ENCODE measurements around the gene LUC7L3.

LUC7L3 gene

GRCh38 chr17:50749245-50749644 lies 29.8 kb downstream of the LUC7L3 start:
- no peak for DNase-seq (ENCODE audit: low read depth in 2 of 3, low spot score in 2 of 3)

DNA sequence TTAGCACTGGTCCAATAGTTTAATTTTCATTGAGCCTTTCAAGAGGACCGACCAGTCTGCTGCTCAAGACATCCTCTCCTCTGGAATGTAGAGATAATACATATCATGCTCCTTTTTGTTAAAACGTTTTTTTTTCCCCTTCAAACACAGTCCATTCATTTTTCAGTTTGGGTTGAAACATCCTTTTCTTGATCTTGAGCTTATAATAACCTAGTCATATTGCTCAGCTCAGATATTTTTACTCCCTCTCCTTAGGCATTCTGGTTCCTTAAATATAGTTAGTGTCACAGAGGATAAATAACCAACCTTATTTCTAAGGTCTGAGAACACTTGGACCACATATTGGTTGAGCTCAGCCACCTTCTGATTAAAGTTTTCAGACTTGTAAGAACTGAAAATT lies 35.1 kb downstream of the LUC7L3 start:
- DNase-seq (ENCODE audit: low read depth in 2 of 3, low spot score in 2 of 3): no peak

DNA sequence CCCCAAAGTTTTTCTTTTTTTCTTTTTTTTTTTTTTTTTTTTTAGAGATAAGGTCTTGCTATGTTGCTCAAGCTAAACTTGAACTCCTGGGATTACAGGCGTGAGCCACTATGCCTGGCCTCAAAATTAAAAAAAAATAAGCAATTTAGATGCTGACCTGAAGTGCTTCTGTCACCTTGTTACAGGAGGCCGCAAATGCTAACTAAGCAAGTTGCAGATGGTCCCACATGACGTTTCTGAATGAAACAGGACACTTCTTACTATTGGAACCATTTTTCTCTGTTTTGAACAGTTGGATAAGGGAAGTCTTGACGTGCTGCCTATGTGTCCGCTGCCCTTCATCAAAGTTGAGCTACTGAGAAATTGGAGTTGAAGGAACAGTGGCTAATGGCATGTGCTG lies 39.1 kb downstream of the LUC7L3 start:
- no peak for DNase-seq (ENCODE audit: low read depth in 2 of 3, low spot score in 2 of 3)

GRCh38 chr17:50758989-50759544 lies 39.7 kb downstream of the LUC7L3 start:
- DNase-seq (ENCODE audit: low read depth in 2 of 3, low spot score in 2 of 3): no peak

- DNase-seq (ENCODE audit: low read depth in 2 of 3, low spot score in 2 of 3): no peak
Measured at GRCh38 chr17:50762177-50762576, 42.8 kb downstream of the LUC7L3 start.

- DNase-seq (ENCODE audit: low read depth in 2 of 3, low spot score in 2 of 3): no peak
Measured at GRCh38 chr17:50763716-50764475, 44.5 kb downstream of the LUC7L3 start.

GRCh38 chr17:50764734-50765149 lies 45.3 kb downstream of the LUC7L3 start:
- DNase-seq (ENCODE audit: low read depth in 2 of 3, low spot score in 2 of 3): no peak

GRCh38 chr17:50765454-50766221 lies 46.2 kb downstream of the LUC7L3 start:
- DNase-seq (ENCODE audit: low read depth in 2 of 3, low spot score in 2 of 3): no peak

DNA sequence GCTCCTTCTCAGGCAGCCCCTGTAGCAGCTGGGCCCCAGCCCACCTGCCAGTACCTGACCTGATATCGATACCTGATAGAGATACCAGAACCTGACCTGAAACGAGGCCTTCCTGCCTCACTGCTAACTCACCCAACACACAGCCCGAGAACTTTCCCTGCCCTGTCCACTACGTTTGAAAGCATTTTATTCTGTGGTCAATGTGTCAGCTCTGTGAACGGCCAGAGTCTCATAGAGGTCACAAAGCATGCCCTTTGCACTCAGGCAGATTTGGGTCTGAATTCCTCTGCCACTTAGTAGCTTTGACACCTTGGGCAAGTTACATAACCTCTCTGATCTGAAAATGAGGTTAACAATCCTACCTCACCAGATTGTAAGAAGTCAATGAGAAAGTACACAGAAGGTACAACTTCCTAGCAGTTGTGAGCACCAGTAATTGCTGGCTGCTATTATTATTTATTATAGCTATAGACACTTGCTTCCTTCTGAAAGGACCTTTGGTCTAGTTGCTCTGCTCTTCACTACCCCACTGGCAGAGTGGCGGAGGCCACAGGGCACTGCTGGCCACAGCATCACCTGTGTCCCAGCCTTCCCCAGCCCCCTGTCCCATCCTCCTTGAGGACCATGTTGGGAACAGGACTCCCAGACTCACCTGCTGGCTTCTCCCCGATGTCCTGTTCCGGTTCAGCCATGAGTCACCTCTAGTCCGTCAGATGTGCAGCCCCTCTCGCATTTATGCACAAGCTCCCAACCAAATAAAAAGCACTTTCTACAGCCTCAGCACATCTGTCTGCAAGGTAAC lies 47.0 kb downstream of the LUC7L3 start:
- no peak for DNase-seq (ENCODE audit: low read depth in 2 of 3, low spot score in 2 of 3)

DNA sequence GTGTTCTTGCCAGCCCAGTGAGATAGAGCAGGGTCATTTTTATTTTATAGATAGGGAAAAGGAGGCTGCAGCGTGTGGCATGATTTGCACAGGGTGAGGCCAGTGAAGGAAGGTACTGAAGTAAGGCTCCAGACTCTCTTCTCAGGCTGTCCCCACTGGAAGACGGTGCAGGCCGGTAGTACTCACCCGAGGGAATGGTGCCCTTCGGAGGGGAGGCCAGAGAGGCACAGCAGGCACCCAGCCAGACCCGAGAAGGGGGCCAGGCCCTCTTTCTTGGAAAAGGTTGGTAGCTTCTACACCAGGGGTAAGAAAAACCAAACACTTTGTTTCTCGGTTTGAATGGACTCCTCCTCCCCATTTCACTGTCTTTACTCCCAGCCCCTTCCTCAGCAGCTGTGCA lies 47.6 kb downstream of the LUC7L3 start:
- DNase-seq (ENCODE audit: low read depth in 2 of 3, low spot score in 2 of 3): no peak

DNA sequence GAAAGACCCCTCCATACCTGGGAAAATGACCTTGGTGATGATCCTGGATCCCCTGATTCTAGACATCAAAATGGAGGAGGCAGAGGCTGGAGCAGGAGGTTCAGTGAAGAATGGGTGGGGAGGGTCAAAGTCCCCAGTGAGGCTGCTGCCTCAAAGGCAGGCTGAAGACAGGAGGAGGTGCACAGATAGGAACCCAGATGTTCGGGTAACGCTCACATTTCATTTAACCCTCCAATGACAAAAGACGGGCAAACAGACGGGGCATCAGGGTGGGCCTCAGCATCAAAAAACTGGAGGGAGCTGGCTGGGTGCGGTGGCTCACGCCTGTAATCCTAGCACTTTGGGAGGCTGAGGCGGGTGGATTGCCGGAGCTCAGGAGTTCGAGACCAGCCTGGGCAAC lies 48.0 kb downstream of the LUC7L3 start, which contains the start of gene ANKRD40CL:
Gene ANKRD40CL, minus strand, starts transcription at position 73 of the 400 bp plus-strand sequence. CDS start 605 bp downstream, outside the sequence.
- DNase-seq (ENCODE audit: low read depth in 2 of 3, low spot score in 2 of 3): no peak

DNA sequence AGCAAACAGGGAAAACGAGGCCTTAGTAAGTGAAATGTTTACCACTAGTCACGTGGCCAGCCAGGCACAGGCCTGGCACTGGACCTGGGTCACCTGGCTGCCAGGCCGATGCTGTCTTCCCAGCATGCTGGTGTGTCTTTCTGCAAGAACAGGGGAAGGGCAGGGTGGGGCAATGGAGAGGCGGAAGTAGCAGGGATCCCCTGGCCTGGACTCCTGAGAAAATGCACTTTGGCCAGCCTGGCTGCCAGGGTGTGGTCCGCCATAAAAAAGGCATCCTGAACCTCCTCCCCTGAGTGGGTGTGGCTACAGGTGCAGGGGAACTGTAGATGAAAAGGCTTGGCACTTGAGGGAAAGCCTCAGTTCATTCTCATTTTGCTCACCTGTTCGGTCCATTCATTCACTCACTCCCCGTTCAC lies 49.0 kb downstream of the LUC7L3 start:
- no peak for DNase-seq (ENCODE audit: low read depth in 2 of 3, low spot score in 2 of 3)

- no peak for DNase-seq (ENCODE audit: low read depth in 2 of 3, low spot score in 2 of 3)
Measured at GRCh38 chr17:50769884-50770283, 50.5 kb downstream of the LUC7L3 start.

GRCh38 chr17:50770346-50770745 lies 50.9 kb downstream of the LUC7L3 start:
- no peak for DNase-seq (ENCODE audit: low read depth in 2 of 3, low spot score in 2 of 3)

GRCh38 chr17:50771991-50772785 lies 52.8 kb downstream of the LUC7L3 start:
- no peak for DNase-seq (ENCODE audit: low read depth in 2 of 3, low spot score in 2 of 3)

DNA sequence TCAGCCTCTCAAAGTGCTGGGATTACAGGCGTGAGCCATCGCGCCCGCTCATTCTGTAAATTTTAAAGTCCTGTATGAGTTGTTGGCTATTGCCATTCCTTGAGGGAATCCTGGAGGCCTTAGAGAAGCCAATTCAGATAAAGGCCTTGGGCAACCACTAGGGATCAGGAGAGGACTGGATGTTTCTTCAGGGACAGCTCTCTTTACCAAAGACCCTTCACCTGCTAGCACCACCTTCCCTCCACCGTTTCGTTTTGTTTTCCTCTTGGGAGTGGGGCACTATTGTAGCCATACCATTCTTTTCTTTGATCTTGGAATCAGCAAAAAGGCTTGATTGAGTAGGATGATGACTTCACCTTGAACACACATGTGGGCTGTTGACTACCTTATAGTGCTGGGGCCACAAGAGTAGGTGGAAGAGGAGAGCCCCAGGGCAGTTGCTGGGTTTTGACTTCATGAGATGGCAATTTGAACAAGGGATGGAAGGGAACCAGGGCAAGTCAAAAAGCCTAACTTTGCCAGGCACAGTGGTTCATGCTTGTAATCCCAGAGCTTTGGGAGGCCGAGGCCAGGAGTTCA lies 54.9 kb downstream of the LUC7L3 start:
- DNase-seq (ENCODE audit: low read depth in 2 of 3, low spot score in 2 of 3): no peak

GRCh38 chr17:50775926-50776325 lies 56.5 kb downstream of the LUC7L3 start:
- no peak for DNase-seq (ENCODE audit: low read depth in 2 of 3, low spot score in 2 of 3)

GRCh38 chr17:50778471-50778870 lies 59.1 kb downstream of the LUC7L3 start:
- DNase-seq (ENCODE audit: low read depth in 2 of 3, low spot score in 2 of 3): no peak

DNA sequence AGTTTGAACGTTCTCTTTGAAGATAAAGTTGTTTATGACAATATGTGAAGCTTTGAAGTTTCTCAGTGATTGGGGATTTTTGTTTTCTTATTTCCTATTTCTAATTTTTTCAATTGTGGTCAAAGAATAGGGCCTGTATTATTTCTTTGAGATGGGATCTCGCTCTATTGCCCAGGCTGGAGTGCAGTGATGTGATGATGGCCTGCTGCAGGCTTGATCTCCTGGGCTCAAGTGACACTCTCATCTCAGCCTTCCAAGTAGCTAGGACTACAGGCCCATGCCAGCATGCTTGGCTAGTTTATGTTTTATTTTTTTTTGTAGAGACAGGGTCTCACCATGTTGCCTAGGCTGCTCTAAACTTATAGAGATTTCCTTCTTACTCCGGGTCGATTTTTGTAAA lies 59.6 kb downstream of the LUC7L3 start:
- DNase-seq (ENCODE audit: low read depth in 2 of 3, low spot score in 2 of 3): no peak

GRCh38 chr17:50779747-50780353 lies 60.4 kb downstream of the LUC7L3 start:
- DNase-seq (ENCODE audit: low read depth in 2 of 3, low spot score in 2 of 3): no peak
